Neural crest cell (in vitro differentiated cells): ENCODE measurements around the gene DIP2C. TPM values are rescaled to one million over a fixed set of nuclear protein-coding genes. Genes with fewer than 3 reads are reported as not detected.
"Not testable (repeated sequence)": the region's sequence is repeated elsewhere in the genome, so short reads cannot be mapped to it uniquely, and the experiment has no call there.

Experiments used
- DNase-seq: peaks from one replicate; pipeline ENCODE4 v3.0.0; 2021; ENCODE audit warnings: low read depth, mixed read lengths, low spot score
- H3K27ac Mint-ChIP-seq: one replicate; pipeline ENCODE4 v1.8.0; 2021; ENCODE audit warnings: mild to moderate bottlenecking, mixed read lengths; ENCODE audit not compliant: unreplicated experiment
- H3K27me3 Mint-ChIP-seq: 2 replicates; pipeline ENCODE4 v1.8.0; 2021; ENCODE audit warnings: low read depth, mild to moderate bottlenecking, mixed read lengths
- H3K36me3 Mint-ChIP-seq: 2 replicates; pipeline ENCODE4 v1.8.0; 2021; ENCODE audit warnings: low read depth, mild to moderate bottlenecking, mixed read lengths
- H3K4me1 Mint-ChIP-seq: 2 replicates; pipeline ENCODE4 v1.8.0; 2021; ENCODE audit warnings: mixed read lengths
- H3K4me3 Mint-ChIP-seq: one replicate; pipeline ENCODE4 v1.8.0; 2021; ENCODE audit warnings: mild to moderate bottlenecking, mixed read lengths
- H3K9me3 Mint-ChIP-seq: 2 replicates; pipeline ENCODE4 v1.8.0; 2021; ENCODE audit warnings: mixed read lengths
- total RNA-seq: library from RNA; stranded (reverse); gene quantifications from 2 replicates; pipeline ENCODE4 v1.2.1, GENCODE V29; 2021
- TF ChIP-seq, protein P1 (sequence below): fragments of 200-600 bp; sonication (generic); conservative IDR thresholded peaks from 2 replicates; pipeline ENCODE4 v1.5.0; 2021; ENCODE audit warnings: antibody characterized with exemption, mild to moderate bottlenecking

The DIP2C gene
- total RNA-seq, 1 donor from 2014 or later = 21.7 TPM

- Mint-ChIP-seq H3K27ac (no peak overlapping the region), H3K9me3 (peaks cover 8% of the 10 kb centered on the region), H3K4me3 (no peak overlapping the region), H3K4me1 (peaks cover 39% of the 10 kb centered on the region), H3K36me3 (peaks cover 20% of the 10 kb centered on the region), H3K27me3 (no peaks in the 10 kb centered on the region)
- TF ChIP-seq, protein P1, sequence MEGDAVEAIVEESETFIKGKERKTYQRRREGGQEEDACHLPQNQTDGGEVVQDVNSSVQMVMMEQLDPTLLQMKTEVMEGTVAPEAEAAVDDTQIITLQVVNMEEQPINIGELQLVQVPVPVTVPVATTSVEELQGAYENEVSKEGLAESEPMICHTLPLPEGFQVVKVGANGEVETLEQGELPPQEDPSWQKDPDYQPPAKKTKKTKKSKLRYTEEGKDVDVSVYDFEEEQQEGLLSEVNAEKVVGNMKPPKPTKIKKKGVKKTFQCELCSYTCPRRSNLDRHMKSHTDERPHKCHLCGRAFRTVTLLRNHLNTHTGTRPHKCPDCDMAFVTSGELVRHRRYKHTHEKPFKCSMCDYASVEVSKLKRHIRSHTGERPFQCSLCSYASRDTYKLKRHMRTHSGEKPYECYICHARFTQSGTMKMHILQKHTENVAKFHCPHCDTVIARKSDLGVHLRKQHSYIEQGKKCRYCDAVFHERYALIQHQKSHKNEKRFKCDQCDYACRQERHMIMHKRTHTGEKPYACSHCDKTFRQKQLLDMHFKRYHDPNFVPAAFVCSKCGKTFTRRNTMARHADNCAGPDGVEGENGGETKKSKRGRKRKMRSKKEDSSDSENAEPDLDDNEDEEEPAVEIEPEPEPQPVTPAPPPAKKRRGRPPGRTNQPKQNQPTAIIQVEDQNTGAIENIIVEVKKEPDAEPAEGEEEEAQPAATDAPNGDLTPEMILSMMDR = no peak
- DNase-seq = no peak
These were observed 208.4 kb downstream of the DIP2C start for GRCh38 chr10:480928-481552.

- H3K4me3 Mint-ChIP-seq = no peak overlapping the region
- no peak for DNase-seq
- peaks cover 35% of the 10 kb centered on the region for H3K4me1 Mint-ChIP-seq
- H3K9me3 Mint-ChIP-seq = peaks cover 8% of the 10 kb centered on the region
- H3K36me3 Mint-ChIP-seq = peaks cover 24% of the 10 kb centered on the region
- no peaks in the 10 kb centered on the region for H3K27me3 Mint-ChIP-seq
- TF ChIP-seq, protein P1 = no peak
- H3K27ac Mint-ChIP-seq = no peak overlapping the region
These were observed 209.0 kb downstream of the DIP2C start for GRCh38 chr10:480498-480927.

- H3K9me3 Mint-ChIP-seq, H3K27ac Mint-ChIP-seq, DNase-seq, H3K27me3 Mint-ChIP-seq, H3K4me3 Mint-ChIP-seq: not testable (repeated sequence)
- H3K4me1 Mint-ChIP-seq = peaks cover 31% of the 10 kb centered on the region
- H3K36me3 Mint-ChIP-seq = peaks cover 27% of the 10 kb centered on the region
These were observed 209.6 kb downstream of the DIP2C start for GRCh38 chr10:479706-480497.

DNA sequence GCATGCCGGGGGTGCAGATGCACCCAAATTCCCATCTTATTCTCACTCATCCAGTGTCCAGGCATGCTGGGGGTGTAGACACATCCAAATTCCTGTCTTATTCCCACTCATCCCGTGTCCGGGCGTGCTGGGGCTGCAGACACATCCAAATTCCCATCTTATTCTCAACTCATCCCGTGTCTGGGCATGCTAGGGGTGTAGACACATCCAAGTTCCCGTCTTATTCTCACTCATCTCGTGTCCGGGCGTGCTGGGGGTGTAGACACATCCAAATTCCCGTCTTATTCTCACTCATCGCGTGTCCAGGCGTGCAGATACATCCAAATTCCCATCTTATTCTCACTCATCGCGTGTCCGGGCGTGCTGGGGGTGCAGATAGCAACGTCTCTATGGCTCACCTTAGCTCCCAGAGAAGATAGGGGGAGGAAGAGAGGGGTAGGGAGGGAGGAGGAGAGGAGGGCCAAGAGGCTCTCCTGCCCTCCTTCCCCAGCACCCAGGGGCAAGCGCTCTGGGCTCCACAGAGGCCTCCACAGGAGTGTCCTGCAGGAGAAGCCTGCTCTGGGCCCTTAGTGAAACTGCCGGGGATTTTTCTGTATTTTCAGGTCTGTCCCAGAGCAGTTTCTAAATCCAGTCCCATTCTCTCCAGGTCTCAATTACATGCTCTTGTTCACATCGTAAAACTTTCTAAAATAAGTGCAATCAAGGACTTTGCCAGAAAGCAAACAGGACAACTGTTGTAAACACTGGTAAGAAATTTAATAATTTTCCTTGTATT is 210.8 kb downstream of the DIP2C start:
- no peak for DNase-seq
- Mint-ChIP-seq H3K4me1 (peaks cover 22% of the 10 kb centered on the region), H3K9me3 (peaks cover 8% of the 10 kb centered on the region), H3K27ac (no peak overlapping the region), H3K27me3 (no peaks in the 10 kb centered on the region), H3K4me3 (no peak overlapping the region), H3K36me3 (peaks cover 33% of the 10 kb centered on the region)
- TF ChIP-seq, protein P1 = no peak

DNA sequence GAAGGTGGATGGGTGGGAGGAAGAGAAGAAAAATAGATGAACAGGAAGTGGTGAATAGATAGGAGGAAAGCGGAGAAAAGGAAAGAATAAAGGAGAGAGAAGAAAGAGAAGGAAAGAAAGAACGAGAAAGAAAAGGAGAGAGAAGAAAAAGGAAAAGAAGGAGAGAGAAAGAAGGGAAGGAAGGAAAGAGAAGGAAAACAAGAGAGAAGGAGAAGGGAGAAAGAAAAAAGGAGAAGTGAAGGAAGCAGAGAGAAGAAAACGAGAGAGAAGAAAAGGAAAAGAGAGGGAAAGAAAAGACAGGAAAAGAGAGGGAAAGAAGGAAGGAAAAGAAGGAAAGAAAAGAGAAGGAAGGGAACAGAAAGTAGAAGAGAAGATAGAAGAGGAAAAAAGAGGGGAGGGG is 211.8 kb downstream of the DIP2C start:
- Mint-ChIP-seq H3K4me1 (peaks cover 15% of the 10 kb centered on the region), H3K9me3 (peaks cover 8% of the 10 kb centered on the region), H3K36me3 (peaks cover 31% of the 10 kb centered on the region), H3K4me3 (no peak overlapping the region), H3K27me3 (no peaks in the 10 kb centered on the region), H3K27ac (no peak overlapping the region)
- DNase-seq = no peak
- TF ChIP-seq, protein P1 = no peak
